Limb (tissue), 2 donors: ENCODE measurements around the gene BCAS3.
"Not testable (repeated sequence)": the region's sequence is repeated elsewhere in the genome, so short reads cannot be mapped to it uniquely, and the experiment has no call there.

Experiments
- DNase-seq, 2 donors: peaks; one replicate each; pipeline ENCODE4 v3.0.0-alpha.2; 2016; ENCODE audit errors: extremely low spot score in 2 of 2

Gene BCAS3

GRCh38 chr17:60782742-60783141 lies 105.1 kb downstream of the BCAS3 start:
- DNase-seq = no peak

GRCh38 chr17:60790205-60790604 lies 112.6 kb downstream of the BCAS3 start:
- DNase-seq = no peak

- no peak for DNase-seq
These were observed 114.7 kb downstream of the BCAS3 start for GRCh38 chr17:60792250-60792898.

GRCh38 chr17:60798576-60798975 lies 120.9 kb downstream of the BCAS3 start:
- DNase-seq = no peak

GRCh38 chr17:60802377-60802776 lies 124.7 kb downstream of the BCAS3 start:
- no peak for DNase-seq

- DNase-seq = no peak
These were observed 125.4 kb downstream of the BCAS3 start for GRCh38 chr17:60803059-60803458.

- DNase-seq = no peak
These were observed 127.2 kb downstream of the BCAS3 start for GRCh38 chr17:60804831-60805230.

GRCh38 chr17:60809421-60809820 lies 131.8 kb downstream of the BCAS3 start:
- no peak for DNase-seq

GRCh38 chr17:60814941-60815340 lies 137.3 kb downstream of the BCAS3 start:
- DNase-seq = not testable (repeated sequence)

GRCh38 chr17:60817192-60817591 lies 139.5 kb downstream of the BCAS3 start:
- DNase-seq = no peak

- no peak for DNase-seq
These were observed 141.9 kb downstream of the BCAS3 start for GRCh38 chr17:60819447-60820130.

- no peak for DNase-seq
These were observed 145.9 kb downstream of the BCAS3 start for GRCh38 chr17:60823515-60823914.

- DNase-seq = no peak
These were observed 147.7 kb downstream of the BCAS3 start for GRCh38 chr17:60825351-60825750.

GRCh38 chr17:60827943-60828342 lies 150.3 kb downstream of the BCAS3 start:
- DNase-seq = peak in 1 of 2 donors; percentile 16

GRCh38 chr17:60832151-60832585 lies 154.5 kb downstream of the BCAS3 start:
- no peak for DNase-seq

- no peak for DNase-seq
These were observed 155.0 kb downstream of the BCAS3 start for GRCh38 chr17:60832631-60833030.

- no peak for DNase-seq
These were observed 162.8 kb downstream of the BCAS3 start for GRCh38 chr17:60840456-60840855.

- no peak for DNase-seq
These were observed 167.4 kb downstream of the BCAS3 start for GRCh38 chr17:60845012-60845411.

GRCh38 chr17:60846175-60846574 lies 168.5 kb downstream of the BCAS3 start:
- no peak for DNase-seq

GRCh38 chr17:60851181-60851580 lies 173.5 kb downstream of the BCAS3 start:
- DNase-seq = no peak

GRCh38 chr17:60857556-60858080 lies 180.0 kb downstream of the BCAS3 start:
- no peak for DNase-seq

GRCh38 chr17:60862482-60862881 lies 184.8 kb downstream of the BCAS3 start:
- no peak for DNase-seq
